SK-N-MC (cell line): Measurements from ENCODE around the gene NOM1.
"Not testable (repeated sequence)": the region's sequence is repeated elsewhere in the genome, so short reads cannot be mapped to it uniquely, and the experiment has no call there.

Experiments used
- DNase-seq: peaks from one replicate; pipeline ENCODE4 v3.0.0-alpha.2; 2011; ENCODE audit warnings: low read depth, low spot score
- H3K27ac ChIP-seq: fragments of 200-600 bp; sonication (generic); 2 replicates; pipeline ENCODE4 v1.5.1; 2016; ENCODE audit warnings: mixed run types
- H3K36me3 ChIP-seq: fragments of 200-600 bp; sonication (generic); 2 replicates; pipeline ENCODE4 v1.6.1; 2017; ENCODE audit warnings: antibody characterized with exemption, low read length, mixed read lengths; ENCODE audit not compliant: insufficient read depth
- H3K4me3 ChIP-seq: fragments of 200-600 bp; sonication (generic); 2 replicates; pipeline ENCODE4 v1.5.1; 2016
- H3K9ac ChIP-seq: fragments of 200-600 bp; sonication (generic); 2 replicates; pipeline ENCODE4 v1.8.0; 2017; ENCODE audit warnings: mixed run types, mixed read lengths; ENCODE audit not compliant: insufficient read length
- H3K9me3 ChIP-seq: fragments of 200-600 bp; sonication (generic); 2 replicates; pipeline ENCODE4 v1.6.1; 2017; ENCODE audit warnings: low read depth, mild to moderate bottlenecking, antibody characterized with exemption, low read length, moderate library complexity, mixed read lengths
- EZH2 ChIP-seq: fragments of 200-600 bp; sonication (generic); IDR thresholded peaks from one replicate; pipeline ENCODE4 v1.6.1; 2017; ENCODE audit warnings: antibody characterized with exemption
- FOXP2 ChIP-seq: optimal IDR thresholded peaks from 2 replicates; pipeline ENCODE3; 2011; ENCODE audit warnings: mild to moderate bottlenecking, moderate library complexity; ENCODE audit not compliant: insufficient read depth; ENCODE audit errors: extremely low read length, control extremely low read depth
- POLR2AphosphoS5 ChIP-seq: IDR thresholded peaks from 2 replicates; pipeline ENCODE4 v1.6.1; 2012; ENCODE audit warnings: mild to moderate bottlenecking, low read depth, low read length, borderline replicate concordance

The NOM1 gene

GRCh38 chr7:156919132-156919713 is 30.3 kb upstream of the NOM1 start:
- Histone ChIP-seq H3K9me3 (no peaks in the 10 kb centered on the region), H3K36me3 (no peaks in the 10 kb centered on the region), H3K27ac (no peak overlapping the region), H3K4me3 (no peak overlapping the region), H3K9ac (no peak overlapping the region)
- no peak for DNase-seq
- TF ChIP-seq EZH2 (no peak), FOXP2 (no peak), POLR2AphosphoS5 (no peak)

GRCh38 chr7:156920076-156920475 is 29.4 kb upstream of the NOM1 start:
- H3K9ac ChIP-seq, result no peak overlapping the region
- no peaks in the 10 kb centered on the region for H3K36me3 ChIP-seq
- no peak overlapping the region for H3K27ac ChIP-seq
- H3K9me3 ChIP-seq, result no peaks in the 10 kb centered on the region
- TF ChIP-seq EZH2 (no peak), FOXP2 (no peak), POLR2AphosphoS5 (no peak)
- DNase-seq, result no peak
- H3K4me3 ChIP-seq, result no peak overlapping the region

- not testable (repeated sequence) for H3K9me3 ChIP-seq, H3K36me3 ChIP-seq, H3K4me3 ChIP-seq, DNase-seq, H3K27ac ChIP-seq, H3K9ac ChIP-seq
Measured at GRCh38 chr7:156920487-156921373, 28.8 kb upstream of the NOM1 start.

GRCh38 chr7:156922304-156922703 is 27.2 kb upstream of the NOM1 start:
- not testable (repeated sequence) for H3K27ac ChIP-seq, DNase-seq, H3K36me3 ChIP-seq, H3K9ac ChIP-seq, H3K4me3 ChIP-seq, H3K9me3 ChIP-seq

GRCh38 chr7:156925821-156926220 is 23.7 kb upstream of the NOM1 start:
- not testable (repeated sequence) for H3K4me3 ChIP-seq, H3K36me3 ChIP-seq, H3K27ac ChIP-seq, H3K9me3 ChIP-seq, H3K9ac ChIP-seq, DNase-seq

GRCh38 chr7:156927571-156928405 is 21.7 kb upstream of the NOM1 start:
- Histone ChIP-seq H3K36me3 (no peaks in the 10 kb centered on the region), H3K4me3 (no peak overlapping the region), H3K27ac (no peak overlapping the region), H3K9ac (no peak overlapping the region), H3K9me3 (no peaks in the 10 kb centered on the region)
- TF ChIP-seq EZH2 (no peak), POLR2AphosphoS5 (no peak), FOXP2 (no peak)
- DNase-seq, result no peak

- Histone ChIP-seq H3K4me3 (no peak overlapping the region), H3K36me3 (no peaks in the 10 kb centered on the region), H3K9ac (no peak overlapping the region), H3K9me3 (no peaks in the 10 kb centered on the region), H3K27ac (no peak overlapping the region)
- TF ChIP-seq EZH2 (no peak), FOXP2 (no peak), POLR2AphosphoS5 (no peak)
- DNase-seq, result no peak
Measured at GRCh38 chr7:156928406-156928747, 21.1 kb upstream of the NOM1 start.

- Histone ChIP-seq H3K36me3 (no peaks in the 10 kb centered on the region), H3K9me3 (no peaks in the 10 kb centered on the region), H3K9ac (no peak overlapping the region), H3K27ac (no peak overlapping the region), H3K4me3 (no peak overlapping the region)
- no peak for DNase-seq
- TF ChIP-seq POLR2AphosphoS5, result no peak
- no peak for TF ChIP-seq FOXP2
- no peak for TF ChIP-seq EZH2
Measured at GRCh38 chr7:156929789-156930539, 19.5 kb upstream of the NOM1 start.
